Urothelium cell line (cell line): ENCODE measurements around the gene MAPK10.
"Not testable (repeated sequence)": the region's sequence is repeated elsewhere in the genome, so short reads cannot be mapped to it uniquely, and the experiment has no call there.

ENCODE experiments used
- DNase-seq: peaks from one replicate; pipeline ENCODE4 v3.0.0; 2011; ENCODE audit warnings: low spot score, mixed read lengths
- FAIRE-seq: peaks from 2 replicates; lab custom pipeline; 2011; peaks lifted over from hg19 to GRCh38; lab: Jason Lieb, UNC

Gene MAPK10

DNA sequence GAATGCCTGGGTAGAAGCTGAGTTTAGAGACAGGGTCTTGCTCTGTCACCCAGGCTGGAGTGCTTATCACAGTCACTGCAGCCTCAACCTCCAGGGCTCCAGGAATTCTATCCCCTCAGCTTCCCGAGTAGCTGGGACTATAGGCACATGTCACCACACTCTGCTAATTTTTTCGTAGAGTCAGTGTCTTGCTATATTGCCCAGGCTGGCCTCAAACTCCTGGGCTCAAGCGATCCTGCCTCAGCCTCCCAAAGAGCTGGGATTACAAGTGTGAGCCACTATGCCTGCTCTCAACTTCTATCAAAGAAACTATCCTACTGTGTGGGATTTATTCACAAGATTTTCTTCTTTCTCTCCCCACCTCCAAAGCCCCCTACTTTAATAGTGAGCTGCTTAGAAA, 15.7 kb downstream of the MAPK10 start:
- DNase-seq, result no peak
- FAIRE-seq, result no peak

DNA sequence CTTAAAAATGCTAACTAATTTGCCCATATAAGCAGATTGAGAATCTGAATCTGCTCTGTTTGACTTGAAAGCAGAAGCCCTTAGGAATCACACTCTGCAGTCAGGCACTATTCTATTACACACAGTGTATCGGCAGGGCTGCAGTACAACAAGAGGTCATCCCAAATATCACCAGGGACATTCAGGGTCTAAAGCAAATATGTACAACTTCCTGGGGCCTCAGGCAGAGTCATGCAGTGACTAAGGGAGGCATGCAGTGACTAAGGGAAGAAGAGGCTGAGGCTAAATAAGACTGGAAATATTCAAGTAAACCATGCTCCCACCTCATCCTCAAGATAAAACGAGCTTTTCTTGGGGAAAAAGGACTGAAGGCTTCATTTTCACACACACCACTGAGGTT, 20.9 kb downstream of the MAPK10 start:
- FAIRE-seq (no peak), DNase-seq (peak; percentile 68)

DNA sequence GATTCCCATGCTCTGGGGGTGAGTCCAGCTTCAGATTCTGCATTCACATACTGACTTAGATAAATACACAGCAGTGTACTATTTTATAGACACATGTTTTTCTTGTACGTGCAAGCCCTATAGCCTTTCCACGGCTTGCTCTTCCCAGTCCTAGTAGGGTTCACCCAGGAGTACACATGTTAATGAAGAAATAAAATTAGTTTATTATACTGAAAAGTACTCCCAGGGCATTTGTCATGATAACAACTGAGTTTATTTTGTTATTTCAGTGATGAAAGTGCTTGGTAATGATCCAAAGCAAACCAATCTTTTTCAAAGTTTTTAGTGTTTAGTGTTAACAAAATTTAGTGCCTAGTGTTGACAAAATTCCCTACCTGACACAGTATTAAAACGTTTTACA, 21.3 kb downstream of the MAPK10 start:
- DNase-seq (no peak), FAIRE-seq (no peak)

DNA sequence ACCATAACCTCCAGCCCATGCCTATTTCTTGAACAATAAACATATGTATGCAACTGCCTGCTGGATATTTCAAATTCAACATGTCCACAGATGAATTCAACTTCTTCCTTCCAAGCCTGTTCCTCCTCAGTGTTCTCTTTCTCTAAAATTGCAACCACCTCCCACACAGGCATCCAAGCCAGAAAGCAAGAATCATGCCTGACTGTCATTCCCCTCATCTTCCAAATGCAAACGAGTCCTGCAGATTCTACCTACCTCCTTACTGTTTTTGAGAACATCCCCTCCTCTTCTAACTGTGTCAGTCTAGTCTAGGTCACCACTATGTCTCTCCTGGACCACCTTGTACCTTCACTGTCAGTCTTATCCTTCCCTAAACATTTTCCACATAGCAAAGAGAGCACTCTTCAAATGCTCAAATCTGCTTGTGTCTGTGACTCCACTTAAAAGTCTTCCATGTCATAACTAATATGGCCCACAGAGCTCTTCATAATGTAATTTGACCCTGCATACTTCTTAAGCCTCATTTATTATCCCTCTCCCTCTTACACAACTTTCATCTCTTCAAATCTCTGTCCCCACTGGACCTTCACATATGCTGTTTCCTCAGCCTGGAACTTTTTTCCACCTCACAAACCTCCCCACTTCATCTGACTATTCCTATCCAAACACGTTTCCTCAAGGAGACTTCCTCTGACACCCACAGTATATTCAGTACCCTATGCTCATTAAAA, 25.7 kb downstream of the MAPK10 start:
- DNase-seq (no peak), FAIRE-seq (no peak)

DNA sequence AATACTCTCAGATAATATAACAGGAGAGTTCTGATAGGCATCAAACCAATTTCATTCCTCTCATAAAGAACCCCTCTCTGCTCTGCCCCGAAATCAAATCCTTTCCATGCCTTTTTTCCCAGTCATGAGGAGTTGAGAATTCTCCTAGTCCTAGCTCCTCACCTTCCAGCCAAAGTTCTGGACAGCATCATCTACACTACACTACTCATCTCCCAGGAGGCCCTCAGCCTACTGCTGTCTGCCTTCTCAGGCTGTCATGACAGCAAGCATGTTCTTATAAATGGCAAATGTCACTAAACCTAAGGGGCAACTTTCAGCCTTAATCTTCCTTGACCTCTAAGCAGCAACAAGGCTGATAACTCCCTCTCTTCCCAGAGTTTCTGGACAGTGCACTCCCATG, 26.6 kb downstream of the MAPK10 start:
- DNase-seq (no peak), FAIRE-seq (no peak)

DNA sequence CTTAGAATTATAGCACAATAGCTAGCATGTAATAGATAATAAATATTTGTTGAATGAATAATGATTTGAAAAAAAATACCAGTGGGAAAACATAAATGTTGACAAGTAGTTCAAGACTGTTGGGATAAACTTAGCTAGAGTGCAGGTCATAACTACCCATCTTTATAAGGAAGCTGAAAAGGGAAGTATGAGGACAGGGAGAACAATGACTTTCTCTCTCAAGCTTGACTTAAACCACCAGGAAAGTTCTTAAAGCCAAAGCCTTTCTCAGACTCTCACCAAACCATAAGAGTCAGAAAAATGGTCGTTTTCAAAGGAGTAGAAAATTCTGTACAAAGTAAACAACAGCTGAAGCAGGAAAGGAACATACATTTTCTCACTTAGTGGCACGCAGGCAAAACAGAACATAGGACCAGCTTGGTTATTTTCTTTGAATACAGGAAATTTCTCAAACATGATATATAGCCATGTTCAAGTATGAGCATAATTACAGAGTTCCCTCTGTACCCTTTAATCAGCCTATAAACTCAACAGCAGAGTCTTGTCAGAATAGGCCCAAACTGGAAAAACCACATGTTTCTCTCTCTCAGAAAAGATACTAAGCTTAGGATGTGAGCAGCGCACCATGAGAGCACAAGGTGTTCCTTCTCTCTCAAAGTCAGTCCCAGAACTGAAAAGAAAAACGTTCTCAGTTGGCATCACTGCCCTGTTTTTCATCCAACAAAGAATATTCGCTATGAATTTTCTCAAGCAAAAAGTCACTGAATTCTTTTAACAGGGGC, 28.7 kb downstream of the MAPK10 start:
- DNase-seq (no peak), FAIRE-seq (no peak)

DNA sequence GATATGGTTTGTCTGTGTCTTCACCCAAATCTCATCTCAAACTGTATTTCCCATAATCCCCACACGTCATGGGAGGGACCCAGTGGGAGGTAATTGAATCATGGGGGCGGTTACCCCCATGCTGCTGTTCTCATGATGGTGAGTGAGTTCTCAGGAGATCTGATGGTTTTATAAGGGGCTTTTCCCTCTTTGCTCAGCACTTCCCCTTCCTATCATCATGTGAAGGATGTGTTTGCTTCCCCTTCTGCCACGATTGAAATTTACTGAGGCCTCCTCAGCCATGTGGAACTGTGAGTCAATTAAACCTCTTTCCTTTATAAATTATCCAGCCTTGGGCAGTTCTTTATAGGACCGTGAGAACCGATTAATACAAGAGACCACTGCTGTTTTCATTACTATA, 29.4 kb downstream of the MAPK10 start:
- FAIRE-seq, DNase-seq: not testable (repeated sequence)

DNA sequence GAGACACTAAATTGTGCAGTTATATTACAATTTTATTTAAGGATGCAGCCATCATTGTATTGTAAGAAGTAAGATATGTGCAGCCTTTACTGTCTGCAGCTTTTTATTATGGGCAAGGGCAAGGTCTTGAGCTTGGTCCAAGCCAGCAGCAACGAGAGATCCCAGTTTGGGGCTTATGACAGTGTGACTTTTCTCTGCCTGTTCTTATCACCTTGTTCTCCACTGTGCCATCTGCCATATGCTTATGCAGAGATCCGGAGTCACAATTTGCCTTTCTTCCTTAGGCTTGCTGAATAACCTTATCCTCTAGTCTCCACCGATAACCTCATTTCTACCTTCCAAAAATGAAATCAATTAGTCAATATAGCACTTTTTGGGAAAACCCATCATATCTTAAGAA, 30.4 kb downstream of the MAPK10 start:
- FAIRE-seq (no peak), DNase-seq (no peak)

DNA sequence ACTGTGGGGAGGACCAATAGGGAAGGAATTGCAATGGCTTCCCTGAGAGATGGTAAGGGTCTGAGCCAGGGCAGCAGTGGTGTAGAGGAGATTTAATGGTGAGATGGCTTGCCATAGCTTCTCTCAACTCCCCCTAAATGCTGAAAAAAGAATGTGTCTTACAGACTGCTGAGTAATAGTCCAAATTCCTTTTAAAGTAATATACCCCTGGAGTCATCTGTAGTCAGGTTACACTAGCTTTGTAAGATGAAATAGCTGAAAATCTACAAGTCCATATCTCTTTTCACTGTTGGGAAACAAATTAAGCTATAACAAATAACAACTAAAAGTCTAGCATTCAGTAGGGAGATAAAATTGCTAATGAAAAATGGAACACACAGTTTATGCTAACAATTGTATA, 33.5 kb downstream of the MAPK10 start:
- no peak for DNase-seq
- FAIRE-seq, result no peak

DNA sequence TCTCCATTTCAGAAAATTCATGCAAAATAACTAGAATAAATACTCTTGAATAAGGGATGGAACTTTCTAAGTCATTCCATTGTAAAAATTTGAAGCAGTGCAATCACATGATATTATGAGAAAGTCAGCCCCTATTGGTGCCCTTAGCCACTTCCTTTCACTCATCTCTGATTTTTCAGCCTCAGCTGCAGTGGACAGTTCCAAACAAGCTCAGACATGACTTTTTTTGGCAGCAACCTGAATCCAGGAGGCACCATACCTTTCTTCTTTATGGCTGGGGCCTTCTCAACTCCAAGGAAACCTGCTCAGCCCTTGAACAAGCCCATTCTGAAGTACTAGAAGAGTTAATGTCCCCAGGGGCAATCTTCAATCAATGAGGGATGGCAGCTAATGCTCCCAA, 40.5 kb downstream of the MAPK10 start:
- DNase-seq (no peak), FAIRE-seq (no peak)

DNA sequence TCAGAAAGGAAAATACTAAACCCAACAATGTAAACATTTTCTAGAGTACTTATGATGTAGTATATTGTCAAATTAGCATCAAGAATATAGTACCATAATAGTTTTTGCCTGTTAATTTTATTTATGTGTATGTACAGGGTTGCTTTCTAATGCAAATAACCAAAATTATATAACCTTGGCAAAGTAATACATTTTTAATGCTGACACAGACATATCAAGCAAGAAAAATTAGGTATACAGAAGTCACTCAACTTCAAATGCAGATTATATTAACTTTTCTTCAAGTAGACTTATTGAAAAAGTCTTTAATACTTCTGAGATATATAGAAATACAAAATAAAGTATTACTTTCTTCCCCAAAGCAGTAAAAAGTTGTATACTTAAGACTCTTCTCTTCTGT, 44.3 kb downstream of the MAPK10 start:
- FAIRE-seq, result no peak
- DNase-seq, result no peak

DNA sequence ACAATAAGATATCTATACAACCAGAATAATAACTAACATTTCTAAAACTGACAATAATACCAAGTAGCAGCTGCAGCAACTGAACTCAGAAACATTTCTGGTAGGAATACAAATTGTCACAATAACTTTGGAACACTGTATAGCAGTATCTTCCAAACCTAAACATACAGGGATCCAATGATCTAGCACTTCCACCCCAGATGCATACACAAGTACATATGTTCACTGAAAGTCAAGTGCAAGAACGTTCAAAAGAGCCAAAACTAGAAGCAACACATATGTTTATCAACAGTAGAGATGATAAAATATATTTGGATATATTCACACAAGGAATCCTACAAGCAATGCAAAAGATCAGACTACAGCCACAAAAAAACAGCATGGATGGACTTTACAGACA, 46.2 kb downstream of the MAPK10 start:
- FAIRE-seq, result no peak
- DNase-seq, result no peak

DNA sequence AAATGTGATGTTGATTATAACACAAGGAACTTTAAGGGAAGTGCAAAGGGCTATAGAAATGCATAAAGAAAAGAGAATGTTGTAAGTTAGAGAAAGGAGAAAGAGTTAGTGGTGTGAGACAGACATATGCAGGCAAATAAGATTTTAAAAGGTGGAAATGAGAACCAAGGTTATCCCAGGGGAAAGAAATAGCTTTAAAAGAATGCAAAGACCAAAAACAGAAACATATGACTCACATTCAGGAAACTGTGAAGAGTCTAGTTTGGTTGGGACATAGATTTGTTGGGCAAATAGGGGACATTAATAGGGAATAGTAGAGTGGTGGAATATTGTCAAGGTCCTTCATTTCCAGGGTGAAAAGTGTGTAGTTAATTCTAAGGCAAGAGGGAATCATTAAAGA, 52.4 kb downstream of the MAPK10 start:
- DNase-seq (no peak), FAIRE-seq (no peak)

DNA sequence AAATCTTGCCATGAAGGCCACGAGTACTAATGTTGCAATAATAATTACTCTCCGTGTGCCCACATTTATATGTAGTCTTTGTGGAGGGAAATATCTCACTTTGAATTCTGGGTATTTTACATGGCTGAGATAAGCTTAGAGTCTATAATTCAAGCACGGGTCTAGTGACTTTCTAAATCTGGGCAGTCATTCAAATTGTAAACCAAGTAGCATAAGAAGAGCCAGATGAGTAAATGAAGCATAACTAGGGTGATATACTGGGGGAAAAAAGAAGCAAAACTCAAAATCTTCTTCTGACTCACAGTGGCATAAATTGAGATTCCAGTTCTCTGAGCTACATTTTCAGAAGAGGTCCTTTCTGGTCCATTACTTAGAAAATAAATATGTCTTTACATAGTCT, 53.0 kb downstream of the MAPK10 start:
- FAIRE-seq, result no peak
- DNase-seq, result no peak

DNA sequence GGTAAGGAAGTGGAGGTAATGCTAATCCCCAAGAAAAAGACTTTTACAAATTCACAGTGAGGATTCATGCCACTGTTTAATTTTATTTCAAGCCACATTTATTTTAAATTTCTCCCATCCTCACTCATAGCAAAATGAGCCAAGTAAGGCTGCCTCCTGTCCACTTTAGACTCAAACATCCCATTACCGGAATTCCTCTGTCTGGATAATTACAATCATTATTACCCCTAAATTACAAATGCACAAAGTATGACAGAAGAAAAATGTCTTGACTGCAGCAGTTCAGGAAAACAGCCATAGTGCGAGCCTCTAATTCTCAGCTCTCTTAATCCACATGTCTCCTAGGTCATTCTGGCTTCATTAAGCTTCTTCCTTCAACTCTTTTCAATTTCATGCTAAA, 57.0 kb downstream of the MAPK10 start:
- no peak for DNase-seq
- FAIRE-seq, result no peak

DNA sequence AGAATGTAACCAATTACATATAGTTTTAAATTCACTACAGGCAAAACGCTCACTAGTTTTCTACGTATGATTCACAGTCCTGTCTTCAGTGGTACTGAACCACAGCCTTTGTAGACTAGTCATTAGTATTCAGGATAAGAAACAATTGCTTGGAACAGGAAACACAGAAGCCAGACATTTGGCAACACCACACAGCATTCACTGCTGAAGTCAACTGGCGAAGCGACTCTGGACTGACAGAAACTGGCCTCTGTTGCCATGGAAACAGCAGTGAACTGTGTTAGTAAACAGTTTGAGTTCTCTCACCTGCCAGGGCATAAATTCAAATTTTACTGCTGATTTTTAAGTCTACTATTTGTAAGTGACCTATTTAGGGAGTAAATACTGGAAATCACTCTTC, 57.6 kb downstream of the MAPK10 start:
- DNase-seq, result no peak
- no peak for FAIRE-seq

DNA sequence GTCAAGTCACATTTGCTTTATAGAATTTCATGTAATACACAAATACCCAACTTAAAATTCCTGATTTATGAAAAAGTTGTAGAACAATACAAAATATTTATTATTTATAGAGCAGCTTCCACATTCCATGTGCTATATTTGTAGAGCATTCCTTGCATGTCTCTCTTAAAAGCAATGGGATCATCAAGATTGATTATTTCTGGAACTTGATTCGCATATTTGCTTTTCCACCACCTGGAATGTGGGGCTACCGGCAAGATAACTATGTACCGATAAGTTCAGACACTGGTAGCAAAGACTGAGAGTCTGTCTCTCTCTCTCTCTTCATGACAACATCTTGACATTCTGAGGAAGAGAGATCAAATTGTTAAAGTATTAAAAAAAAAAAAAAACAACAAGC, 59.3 kb downstream of the MAPK10 start:
- no peak for DNase-seq
- no peak for FAIRE-seq

DNA sequence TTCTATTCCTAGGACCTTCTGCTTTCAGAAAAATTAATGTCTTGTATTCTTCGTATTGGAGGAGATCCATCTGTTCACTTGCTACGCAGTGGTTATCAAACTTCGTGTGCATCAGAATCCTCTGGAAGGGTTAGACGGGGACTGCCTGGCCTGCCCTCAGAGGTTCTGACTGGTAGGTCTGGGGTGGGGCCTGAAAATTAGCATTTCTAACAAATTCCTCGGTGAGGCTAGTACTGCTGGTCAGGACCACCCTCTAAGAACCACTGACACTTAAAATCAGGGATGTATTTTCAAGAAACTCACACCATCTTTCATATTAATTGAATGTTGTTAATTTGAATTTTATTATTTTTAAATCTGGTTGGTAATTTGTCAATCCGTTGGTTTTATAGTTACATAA, 63.0 kb downstream of the MAPK10 start:
- FAIRE-seq (no peak), DNase-seq (no peak)

DNA sequence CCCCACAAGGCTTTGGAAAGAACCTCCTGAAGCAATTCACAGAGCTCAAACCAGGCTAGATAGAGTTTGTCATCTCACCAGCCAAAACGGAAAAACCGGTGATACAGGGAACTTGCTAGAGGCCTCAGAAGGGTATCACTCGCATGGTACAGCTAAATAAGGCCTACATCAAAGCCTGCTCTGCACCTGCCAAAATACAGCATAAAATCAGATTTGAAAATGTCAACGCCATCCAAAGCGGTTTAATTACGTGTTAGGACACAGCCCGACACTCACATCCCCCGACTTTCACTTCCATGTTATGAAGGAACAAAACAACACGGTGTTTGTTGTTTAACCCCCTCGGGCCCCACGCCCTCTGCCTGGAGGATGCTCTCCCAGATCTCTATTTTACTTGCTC, 65.0 kb downstream of the MAPK10 start:
- FAIRE-seq, result no peak
- no peak for DNase-seq

DNA sequence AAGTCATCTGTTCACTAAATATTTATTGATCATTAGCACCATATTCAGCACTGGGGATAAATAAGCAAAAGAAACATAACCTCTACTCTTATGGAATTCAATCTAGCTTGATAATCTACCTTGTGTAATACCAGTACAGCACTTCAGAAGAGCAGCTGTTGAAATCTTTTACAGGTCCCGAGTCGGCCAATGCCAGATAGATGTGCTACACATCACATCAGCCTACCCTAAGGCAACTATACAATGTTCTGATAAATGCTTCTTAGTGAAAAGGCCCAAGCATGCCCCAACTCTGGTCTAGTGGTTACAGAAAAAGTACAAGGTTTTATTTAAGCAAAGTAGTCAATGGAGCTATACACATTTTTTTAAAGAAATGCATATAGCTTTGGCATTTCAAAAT, 68.7 kb downstream of the MAPK10 start:
- FAIRE-seq, result no peak
- DNase-seq, result no peak

DNA sequence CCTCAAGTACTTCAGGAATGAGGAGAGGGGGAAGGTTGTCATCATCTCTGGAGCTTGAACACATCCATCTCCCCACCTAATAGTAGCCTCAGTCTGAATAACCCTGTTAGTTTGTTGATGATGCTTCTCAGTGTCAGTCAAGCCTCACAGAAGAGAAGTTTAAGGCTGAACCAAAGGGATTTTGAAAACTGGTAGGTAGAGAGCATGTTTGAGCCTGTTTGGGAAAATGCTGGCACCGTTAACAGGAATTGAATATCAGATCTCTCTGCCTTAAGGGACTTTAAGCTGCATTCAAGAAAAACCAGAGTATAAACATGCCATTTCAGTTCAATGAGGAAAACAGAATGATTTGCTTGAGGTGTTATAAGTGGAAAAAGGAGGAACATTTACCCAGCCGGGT, 73.1 kb downstream of the MAPK10 start:
- FAIRE-seq (no peak), DNase-seq (no peak)

DNA sequence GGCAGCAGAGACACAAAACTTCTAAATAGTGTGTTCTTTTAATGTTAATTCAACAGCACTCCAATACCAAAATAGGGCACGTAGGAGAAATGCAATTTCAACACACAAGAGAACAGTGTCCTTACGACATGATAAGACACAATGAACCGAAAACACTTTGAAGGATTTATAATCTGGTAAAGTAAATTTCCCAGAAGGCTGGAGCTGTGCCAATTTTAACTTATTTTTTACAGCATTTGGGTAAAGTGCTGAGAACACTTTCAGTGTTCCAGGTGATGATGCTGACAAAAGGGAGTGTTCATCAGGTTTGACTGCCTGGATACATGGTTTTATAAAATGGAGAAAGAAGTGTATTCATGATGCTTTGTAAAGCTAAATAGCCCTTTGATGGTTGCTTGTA, 76.5 kb downstream of the MAPK10 start:
- no peak for FAIRE-seq

DNA sequence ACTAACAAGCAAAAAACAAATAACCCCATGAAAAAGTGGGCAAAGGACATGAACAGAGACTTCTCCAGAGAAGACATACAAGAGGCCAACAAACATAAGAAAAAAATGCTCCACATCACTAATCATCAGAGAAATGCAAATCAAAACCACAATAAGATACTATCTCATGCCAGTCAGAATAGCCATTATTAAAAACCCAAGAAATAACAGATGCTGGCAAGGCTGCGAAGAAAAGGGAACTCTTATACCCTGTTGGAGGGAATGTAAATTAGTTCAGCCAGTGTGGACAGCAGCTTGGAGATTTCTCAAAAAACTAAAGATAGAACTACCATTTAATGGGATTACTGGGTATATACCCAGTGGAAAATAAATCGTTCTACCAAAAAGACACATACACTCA, 79.6 kb downstream of the MAPK10 start:
- FAIRE-seq (no peak), DNase-seq (no peak)

More for the DNA sequence above, 76.5 kb downstream of the MAPK10 start:
- DNase-seq, result no peak
